H1 (cell line): Measurements from ENCODE around the gene LRRC15. TPM values are rescaled to one million over a fixed set of nuclear protein-coding genes. Genes with fewer than 3 reads are reported as not detected.

ENCODE experiments used
- BACH1 ChIP-seq: IDR thresholded peaks from 2 replicates; pipeline ENCODE4 v1.6.1; 2012; ENCODE audit warnings: low read length, improper control_type of control experiment
- GABPA ChIP-seq: IDR thresholded peaks from 2 replicates; pipeline ENCODE4 v1.6.1; 2011; ENCODE audit warnings: mild to moderate bottlenecking, low read length, moderate library complexity, borderline replicate concordance; ENCODE audit not compliant: insufficient read depth
- HDAC6 ChIP-seq: IDR thresholded peaks from one replicate; pipeline ENCODE4 v1.7.1; 2012; ENCODE audit warnings: low read depth, mild to moderate bottlenecking, inconsistent platforms, low read length, moderate library complexity
- POU5F1 ChIP-seq: IDR thresholded peaks from 2 replicates; pipeline ENCODE4 v1.6.1; 2011; ENCODE audit warnings: low read depth, mild to moderate bottlenecking, low read length, moderate library complexity
- SIRT6 ChIP-seq: IDR thresholded peaks from one replicate; pipeline ENCODE4 v1.7.1; 2012; ENCODE audit warnings: low read length, inconsistent platforms
- SP1 ChIP-seq: IDR thresholded peaks from 2 replicates; pipeline ENCODE4 v1.6.1; 2011; ENCODE audit warnings: low read depth, low read length
- polyA plus RNA-seq, 7 experiments: library from polyadenylated mRNA; depleted of rRNA in 3 of 7; stranded (reverse) in 5 of 7; unstranded in 2 of 7; fragments of >200 nt in 5 of 7; fragments of 200-250 nt in 2 of 7; gene quantifications; 1 replicate in 5 of 7; 2 replicates in 1 of 7; 4 replicates in 1 of 7; pipeline versions ENCODE4 v1.2.1 to v1.2.3, GENCODE V29; 2011 to 2013; ENCODE audit warnings: missing spikeins in 2 of 7, mixed read lengths in 2 of 7
- total RNA-seq: library from RNA; stranded (reverse); fragmentation: NEBNext Ultra II Directional; extraction: Animal tissue kit (Norgen Biotek cat#: 25700); gene quantifications from 2 replicates; pipeline ENCODE4 v1.2.1, GENCODE V29; 2021

Gene LRRC15
- total and polyA plus RNA-seq, 2 of the 8 experiments (the other 6 are each of a cell fraction or from before 2014, with no cell fraction given) = 0.15 to 0.37 TPM

- TF ChIP-seq POU5F1 (no peak), SP1 (no peak), SIRT6 (no peak), HDAC6 (no peak), GABPA (no peak), BACH1 (no peak)
Observed at GRCh38 chr3:194384569-194385001, 15.0 kb upstream of the LRRC15 start (continued).
